ENCODE data around the gene ANKRD23. TPM values are rescaled to one million over a fixed set of nuclear protein-coding genes. Genes with fewer than 3 reads are reported as not detected.

The ANKRD23 gene
- total RNA-seq, 1 donor from 2014 or later = 12.5 TPM

DNA sequence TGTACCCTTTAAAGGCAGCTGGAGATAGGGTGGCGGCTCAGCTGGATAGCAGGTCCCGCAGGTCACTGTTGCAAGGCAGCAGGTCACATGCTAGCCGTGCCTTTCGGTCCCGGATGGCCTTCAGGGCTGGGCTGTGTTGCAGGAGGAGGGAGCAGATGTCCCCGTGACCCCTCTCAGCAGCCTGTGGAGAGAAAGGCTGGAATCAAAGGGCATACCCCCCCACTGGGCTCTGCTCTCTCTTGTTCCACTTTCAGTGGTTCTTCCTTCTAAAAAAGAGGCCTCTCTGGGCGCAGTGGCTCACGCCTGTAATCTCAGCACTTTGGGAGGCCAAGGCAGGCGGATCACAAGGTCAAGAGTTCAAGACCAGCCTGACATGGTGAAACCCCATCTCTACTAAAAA is 4.4 kb upstream of the ANKRD23 start:
- DNase-seq (ENCODE audit: low spot score in 2 of 2, unreplicated experiment in 2 of 2) = no peak
- Mint-ChIP-seq H3K27me3 (ENCODE audit: low read depth) (no peaks in the 10 kb centered on the region), H3K4me3 (no peak overlapping the region), H3K9me3 (no peaks in the 10 kb centered on the region), H3K36me3 (peaks cover 27% of the 10 kb centered on the region), H3K27ac (no peak overlapping the region), H3K4me1 (peaks cover 2% of the 10 kb centered on the region)
- TF ChIP-seq, protein P1, sequence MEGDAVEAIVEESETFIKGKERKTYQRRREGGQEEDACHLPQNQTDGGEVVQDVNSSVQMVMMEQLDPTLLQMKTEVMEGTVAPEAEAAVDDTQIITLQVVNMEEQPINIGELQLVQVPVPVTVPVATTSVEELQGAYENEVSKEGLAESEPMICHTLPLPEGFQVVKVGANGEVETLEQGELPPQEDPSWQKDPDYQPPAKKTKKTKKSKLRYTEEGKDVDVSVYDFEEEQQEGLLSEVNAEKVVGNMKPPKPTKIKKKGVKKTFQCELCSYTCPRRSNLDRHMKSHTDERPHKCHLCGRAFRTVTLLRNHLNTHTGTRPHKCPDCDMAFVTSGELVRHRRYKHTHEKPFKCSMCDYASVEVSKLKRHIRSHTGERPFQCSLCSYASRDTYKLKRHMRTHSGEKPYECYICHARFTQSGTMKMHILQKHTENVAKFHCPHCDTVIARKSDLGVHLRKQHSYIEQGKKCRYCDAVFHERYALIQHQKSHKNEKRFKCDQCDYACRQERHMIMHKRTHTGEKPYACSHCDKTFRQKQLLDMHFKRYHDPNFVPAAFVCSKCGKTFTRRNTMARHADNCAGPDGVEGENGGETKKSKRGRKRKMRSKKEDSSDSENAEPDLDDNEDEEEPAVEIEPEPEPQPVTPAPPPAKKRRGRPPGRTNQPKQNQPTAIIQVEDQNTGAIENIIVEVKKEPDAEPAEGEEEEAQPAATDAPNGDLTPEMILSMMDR (IDR thresholded peaks at IDR 0.05; ENCODE audit: unreplicated experiment) = no peak

GRCh38 chr2:96847586-96847985 is 3.8 kb upstream of the ANKRD23 start:
- H3K27ac Mint-ChIP-seq = no peak overlapping the region
- H3K9me3 Mint-ChIP-seq = no peaks in the 10 kb centered on the region
- peaks cover 4% of the 10 kb centered on the region for H3K4me1 Mint-ChIP-seq
- no peaks in the 10 kb centered on the region for H3K27me3 Mint-ChIP-seq (ENCODE audit: low read depth)
- DNase-seq (ENCODE audit: low spot score in 2 of 2, unreplicated experiment in 2 of 2) = no peak
- H3K4me3 Mint-ChIP-seq = no peak overlapping the region
- TF ChIP-seq, protein P1 (IDR thresholded peaks at IDR 0.05; ENCODE audit: unreplicated experiment) = no peak
- peaks cover 21% of the 10 kb centered on the region for H3K36me3 Mint-ChIP-seq

GRCh38 chr2:96846825-96847224 is 3.0 kb upstream of the ANKRD23 start:
- H3K4me1 Mint-ChIP-seq = peaks cover 4% of the 10 kb centered on the region
- no peaks in the 10 kb centered on the region for H3K9me3 Mint-ChIP-seq
- TF ChIP-seq, protein P1 (IDR thresholded peaks at IDR 0.05; ENCODE audit: unreplicated experiment) = no peak
- peaks cover 22% of the 10 kb centered on the region for H3K36me3 Mint-ChIP-seq
- no peak overlapping the region for H3K4me3 Mint-ChIP-seq
- no peak overlapping the region for H3K27ac Mint-ChIP-seq
- DNase-seq (ENCODE audit: low spot score in 2 of 2, unreplicated experiment in 2 of 2) = no peak
- no peaks in the 10 kb centered on the region for H3K27me3 Mint-ChIP-seq (ENCODE audit: low read depth)

DNA sequence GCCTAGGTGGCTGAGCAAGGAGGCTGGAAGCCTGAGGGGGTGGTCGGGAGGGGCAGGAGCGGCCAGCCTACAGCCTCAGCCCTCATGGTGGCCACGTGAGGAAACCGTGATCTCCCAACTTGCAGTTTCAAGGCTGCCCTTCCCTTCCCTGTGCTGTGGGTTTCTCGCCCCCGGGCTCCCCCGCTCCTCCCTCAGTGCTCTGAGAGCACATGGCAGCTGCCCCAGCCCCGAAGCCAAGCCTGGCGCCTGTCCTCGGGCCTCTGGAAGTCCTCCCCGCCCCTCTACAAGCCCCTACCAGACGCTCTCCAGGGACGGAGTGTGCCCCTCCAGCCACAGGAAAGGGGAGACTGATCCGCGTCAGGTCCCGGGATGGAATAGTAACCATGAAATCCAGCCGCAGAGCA is 586 bp upstream of the ANKRD23 start:
- Mint-ChIP-seq H3K4me1 (peaks cover 4% of the 10 kb centered on the region), H3K36me3 (peaks cover 16% of the 10 kb centered on the region), H3K27ac (no peak overlapping the region), H3K9me3 (no peaks in the 10 kb centered on the region), H3K4me3 (no peak overlapping the region), H3K27me3 (ENCODE audit: low read depth) (no peaks in the 10 kb centered on the region)
- TF ChIP-seq, protein P1 (IDR thresholded peaks at IDR 0.05; ENCODE audit: unreplicated experiment) = no peak
- no peak for DNase-seq (ENCODE audit: low spot score in 2 of 2, unreplicated experiment in 2 of 2)

DNA sequence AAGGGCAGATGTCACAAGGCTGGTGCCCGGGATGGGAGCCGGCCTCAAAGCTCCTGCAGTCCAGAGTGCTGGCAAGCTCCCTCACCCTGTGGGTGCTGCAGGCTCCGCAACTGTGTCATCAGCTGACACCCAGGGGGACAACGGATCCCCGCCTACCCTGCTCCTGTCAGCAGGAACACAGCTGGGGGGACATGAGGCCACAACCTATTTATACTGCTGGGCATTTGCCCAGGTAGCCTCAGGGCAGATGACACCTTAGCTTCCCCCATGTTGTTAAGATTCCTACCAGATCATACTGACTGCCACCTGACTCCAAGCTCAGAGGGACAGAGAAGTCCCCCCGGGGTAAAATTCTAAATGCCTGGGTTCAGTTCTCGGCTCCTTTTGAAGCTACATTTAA is 1.2 kb downstream of the ANKRD23 start:
- peaks cover 11% of the 10 kb centered on the region for H3K36me3 Mint-ChIP-seq
- TF ChIP-seq, protein P1 (IDR thresholded peaks at IDR 0.05; ENCODE audit: unreplicated experiment) = no peak
- peaks cover 4% of the 10 kb centered on the region for H3K4me1 Mint-ChIP-seq
- H3K9me3 Mint-ChIP-seq = no peaks in the 10 kb centered on the region
- no peak overlapping the region for H3K27ac Mint-ChIP-seq
- no peak for DNase-seq (ENCODE audit: low spot score in 2 of 2, unreplicated experiment in 2 of 2)
- no peak overlapping the region for H3K4me3 Mint-ChIP-seq
- no peaks in the 10 kb centered on the region for H3K27me3 Mint-ChIP-seq (ENCODE audit: low read depth)

Data from mesothelial cell of epicardium (in vitro differentiated cells).